Spleen (tissue), 7 donors: ENCODE results near the gene IQSEC1.

Experiments
- POLR2A ChIP-seq, 3 donors: fragments of 450-650 bp; IDR thresholded peaks; one replicate each; pipeline ENCODE4 v1.5.1; 2017; ENCODE audit warnings: antibody characterized with exemption in 3 of 3, mild to moderate bottlenecking in 1 of 3
- TF ChIP-seq, protein P1 (sequence below), 11 experiments: fragments of 200-600 bp in 7 of 11; fragments of 450-650 bp in 4 of 11; sonication (generic) in 4 of 11; IDR thresholded peaks in 8 of 11; conservative IDR thresholded peaks in 3 of 11; 1 replicate in 7 of 11; 2 replicates in 4 of 11; pipeline versions ENCODE4 v1.4.0 to v1.8.0; 2016 to 2021; ENCODE audit warnings: antibody characterized with exemption in 11 of 11, inconsistent platforms in 4 of 11, mild to moderate bottlenecking in 1 of 11
- donor health status: DM: no; HTN: no; CAD: no; lungs with moderate emphysema.
- donor health status: DM: no; HTN: no; CAD: no.
- donor health status: DM: no; HTN: no; CAD: no.

DNA sequence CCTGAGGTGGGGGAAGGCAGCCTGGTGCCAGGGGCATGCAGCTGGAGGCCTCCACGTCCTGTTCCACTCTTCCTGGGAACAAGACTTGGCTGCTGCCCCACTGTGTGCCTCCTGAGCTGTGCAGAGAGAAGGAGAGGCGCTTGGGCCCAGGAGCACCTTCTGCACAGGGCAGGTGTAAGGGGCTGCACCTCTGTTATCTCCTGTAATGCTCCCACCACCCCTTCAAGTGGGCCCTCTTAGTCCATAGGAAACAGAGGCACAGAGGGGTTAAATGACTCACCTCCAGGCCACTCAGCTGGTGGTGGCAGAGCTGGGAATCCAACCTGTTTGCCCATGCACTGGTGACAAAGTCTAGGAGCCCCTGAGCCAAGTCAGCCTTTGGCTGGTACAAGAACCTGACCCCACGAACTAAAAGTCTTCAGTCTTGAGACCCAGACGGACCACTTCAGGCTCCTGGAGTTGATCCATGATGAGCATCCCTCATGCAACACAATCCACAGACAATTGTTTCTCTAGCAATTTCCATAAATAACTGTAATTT, 93.2 kb downstream of the IQSEC1 start:
- no peak for TF ChIP-seq POLR2A (IDR thresholded peaks at IDR 0.05)
- TF ChIP-seq, protein P1, sequence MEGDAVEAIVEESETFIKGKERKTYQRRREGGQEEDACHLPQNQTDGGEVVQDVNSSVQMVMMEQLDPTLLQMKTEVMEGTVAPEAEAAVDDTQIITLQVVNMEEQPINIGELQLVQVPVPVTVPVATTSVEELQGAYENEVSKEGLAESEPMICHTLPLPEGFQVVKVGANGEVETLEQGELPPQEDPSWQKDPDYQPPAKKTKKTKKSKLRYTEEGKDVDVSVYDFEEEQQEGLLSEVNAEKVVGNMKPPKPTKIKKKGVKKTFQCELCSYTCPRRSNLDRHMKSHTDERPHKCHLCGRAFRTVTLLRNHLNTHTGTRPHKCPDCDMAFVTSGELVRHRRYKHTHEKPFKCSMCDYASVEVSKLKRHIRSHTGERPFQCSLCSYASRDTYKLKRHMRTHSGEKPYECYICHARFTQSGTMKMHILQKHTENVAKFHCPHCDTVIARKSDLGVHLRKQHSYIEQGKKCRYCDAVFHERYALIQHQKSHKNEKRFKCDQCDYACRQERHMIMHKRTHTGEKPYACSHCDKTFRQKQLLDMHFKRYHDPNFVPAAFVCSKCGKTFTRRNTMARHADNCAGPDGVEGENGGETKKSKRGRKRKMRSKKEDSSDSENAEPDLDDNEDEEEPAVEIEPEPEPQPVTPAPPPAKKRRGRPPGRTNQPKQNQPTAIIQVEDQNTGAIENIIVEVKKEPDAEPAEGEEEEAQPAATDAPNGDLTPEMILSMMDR (IDR thresholded peaks at IDR 0.05 in 8 of 11, conservative IDR thresholded peaks at IDR 0.05 in 3 of 11): no peak
